ENCODE data around the gene TMPRSS5.
"Not testable (repeated sequence)": the region's sequence is repeated elsewhere in the genome, so short reads cannot be mapped to it uniquely, and the experiment has no call there.

GRCh38 chr11:113671914-113672313 lies 34.2 kb downstream of the TMPRSS5 start:
- TF ChIP-seq, protein P1, sequence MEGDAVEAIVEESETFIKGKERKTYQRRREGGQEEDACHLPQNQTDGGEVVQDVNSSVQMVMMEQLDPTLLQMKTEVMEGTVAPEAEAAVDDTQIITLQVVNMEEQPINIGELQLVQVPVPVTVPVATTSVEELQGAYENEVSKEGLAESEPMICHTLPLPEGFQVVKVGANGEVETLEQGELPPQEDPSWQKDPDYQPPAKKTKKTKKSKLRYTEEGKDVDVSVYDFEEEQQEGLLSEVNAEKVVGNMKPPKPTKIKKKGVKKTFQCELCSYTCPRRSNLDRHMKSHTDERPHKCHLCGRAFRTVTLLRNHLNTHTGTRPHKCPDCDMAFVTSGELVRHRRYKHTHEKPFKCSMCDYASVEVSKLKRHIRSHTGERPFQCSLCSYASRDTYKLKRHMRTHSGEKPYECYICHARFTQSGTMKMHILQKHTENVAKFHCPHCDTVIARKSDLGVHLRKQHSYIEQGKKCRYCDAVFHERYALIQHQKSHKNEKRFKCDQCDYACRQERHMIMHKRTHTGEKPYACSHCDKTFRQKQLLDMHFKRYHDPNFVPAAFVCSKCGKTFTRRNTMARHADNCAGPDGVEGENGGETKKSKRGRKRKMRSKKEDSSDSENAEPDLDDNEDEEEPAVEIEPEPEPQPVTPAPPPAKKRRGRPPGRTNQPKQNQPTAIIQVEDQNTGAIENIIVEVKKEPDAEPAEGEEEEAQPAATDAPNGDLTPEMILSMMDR (IDR thresholded peaks at IDR 0.05): not testable (repeated sequence)
- not testable (repeated sequence) for TF ChIP-seq POLR2A (IDR thresholded peaks at IDR 0.05)

Measured in tibial nerve (tissue), 3 donors.